ENCODE results near the gene RIMS4.

DNA sequence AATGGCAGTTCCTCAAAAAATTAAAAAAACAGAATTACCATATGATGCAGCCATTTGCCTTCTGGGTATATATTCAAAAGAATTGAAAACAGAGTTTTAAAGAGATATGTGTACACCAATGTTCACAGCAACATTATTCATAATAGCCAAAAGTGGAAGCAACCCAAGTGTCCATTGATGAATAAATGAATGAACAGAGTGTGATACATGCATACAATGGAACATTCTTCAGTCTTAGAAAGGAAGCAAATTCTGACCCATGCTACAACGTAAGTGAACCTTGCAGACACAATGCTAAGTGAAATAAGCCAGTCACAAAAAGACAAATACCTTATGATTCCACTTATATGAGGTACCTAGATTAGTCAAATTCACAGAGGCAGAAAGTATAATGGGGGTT, 40.5 kb upstream of the RIMS4 start:
- TF ChIP-seq GATA2 (IDR thresholded peaks at IDR 0.05; ENCODE audit: low read depth, low read length) (no peak), GATA3 (IDR thresholded peaks at IDR 0.05; ENCODE audit: low read depth, low read length) (no peak)

Data from SH-SY5Y (cell line).